ENCODE results near the gene SNX25.
A peak's percentile ranks its signal among the peaks of the same experiment; 100 is the strongest.

SNX25 gene

GRCh38 chr4:185380320-185380719 is 170.9 kb downstream of the SNX25 start:
- no peak for DNase-seq (ENCODE audit: low read depth)

GRCh38 chr4:185381288-185382196 is 172.1 kb downstream of the SNX25 start:
- no peak for DNase-seq (ENCODE audit: low read depth)

- no peak for DNase-seq (ENCODE audit: low read depth)
Observed at GRCh38 chr4:185382754-185383153, 173.4 kb downstream of the SNX25 start.

- DNase-seq (ENCODE audit: low read depth): no peak
Observed at GRCh38 chr4:185383451-185383850, 174.1 kb downstream of the SNX25 start.

- no peak for DNase-seq (ENCODE audit: low read depth)
Observed at GRCh38 chr4:185384061-185384460, 174.7 kb downstream of the SNX25 start.

GRCh38 chr4:185384930-185385331 is 175.5 kb downstream of the SNX25 start:
- no peak for DNase-seq (ENCODE audit: low read depth)

GRCh38 chr4:185387957-185388356 is 178.6 kb downstream of the SNX25 start:
- DNase-seq (ENCODE audit: low read depth): no peak

- no peak for DNase-seq (ENCODE audit: low read depth)
Observed at GRCh38 chr4:185390941-185391340, 181.5 kb downstream of the SNX25 start.

- DNase-seq (ENCODE audit: low read depth): no peak
Observed at GRCh38 chr4:185392156-185392555, 182.8 kb downstream of the SNX25 start.

- DNase-seq (ENCODE audit: low read depth): no peak
Observed at GRCh38 chr4:185394568-185395237, 185.3 kb downstream of the SNX25 start.

- no peak for DNase-seq (ENCODE audit: low read depth)
Observed at GRCh38 chr4:185395238-185395955, 186.0 kb downstream of the SNX25 start, which contains the start of gene LRP2BP. Gene LRP2BP (minus strand): TSS chr4:185395924. CDS start chr4:185378186, 17,738 bp downstream.

- peak; percentile 91 for DNase-seq (ENCODE audit: low read depth)
Observed at GRCh38 chr4:185395956-185396723, 186.7 kb downstream of the SNX25 start.

- DNase-seq (ENCODE audit: low read depth): no peak
Observed at GRCh38 chr4:185396724-185397385, 187.5 kb downstream of the SNX25 start, which contains the start of gene ANKRD37. Gene ANKRD37 (plus strand): TSS chr4:185396841. CDS start chr4:185396924, 83 bp downstream.

- no peak for DNase-seq (ENCODE audit: low read depth)
Observed at GRCh38 chr4:185398618-185399017, 189.2 kb downstream of the SNX25 start.

GRCh38 chr4:185399466-185399865 is 190.1 kb downstream of the SNX25 start:
- DNase-seq (ENCODE audit: low read depth): no peak

- DNase-seq (ENCODE audit: low read depth): no peak
Observed at GRCh38 chr4:185404031-185404430, 194.6 kb downstream of the SNX25 start.

- DNase-seq (ENCODE audit: low read depth): no peak
Observed at GRCh38 chr4:185405296-185405999, 196.1 kb downstream of the SNX25 start.

- no peak for DNase-seq (ENCODE audit: low read depth)
Observed at GRCh38 chr4:185408432-185408831, 199.0 kb downstream of the SNX25 start.

GRCh38 chr4:185411849-185412248 is 202.5 kb downstream of the SNX25 start:
- no peak for DNase-seq (ENCODE audit: low read depth)

- DNase-seq (ENCODE audit: low read depth): no peak
Observed at GRCh38 chr4:185412412-185412811, 203.0 kb downstream of the SNX25 start.

Measured in stimulated activated CD8-positive, alpha-beta memory T cell treated with anti-CD3 and anti-CD28 coated beads, Interleukin-7, amount 100 ng/mL, for 24 hours (primary cell).